ENCODE results near the gene TMEM63B.

The TMEM63B gene

GRCh38 chr6:44127186-44128019, at the start of gene TMEM63B, which contains the start of gene MRPL14:
TSS of gene TMEM63B (plus strand) at chr6:44127554. CDS start at chr6:44134585, 7,031 bp downstream.
TSS of gene MRPL14 (minus strand) at chr6:44127452. CDS start at chr6:44116611, 10,841 bp downstream.
- Histone ChIP-seq H3K27me3 (ENCODE audit: control insufficient read depth in 1 of 2, insufficient read depth in 2 of 2, low read length in 2 of 2) (no peaks in the 10 kb centered on the region), H3K4me1 (ENCODE audit: control insufficient read depth, insufficient read depth, low read length) (peaks cover 20% of the 10 kb centered on the region), H3K9me3 (ENCODE audit: control insufficient read depth in 2 of 2, low read length in 2 of 2) (no peaks in the 10 kb centered on the region), H3K27ac (ENCODE audit: low read length) (peak within 1 kb of the TSS; percentile 31), H3K9ac (ENCODE audit: low read length in 2 of 2) (peak within 1 kb of the TSS; percentile 77 to 78), H3K36me3 (ENCODE audit: control insufficient read depth in 2 of 2, insufficient read depth in 2 of 2, low read length in 2 of 2) (no peaks in the 10 kb centered on the region), H3K4me3 (ENCODE audit: low read length in 2 of 2) (peak within 1 kb of the TSS; percentile 63 to 85)

GRCh38 chr6:44078219-44078826, 49.0 kb upstream of the TMEM63B start:
- Histone ChIP-seq H3K4me3 (ENCODE audit: low read length in 2 of 2) (no peak overlapping the region), H3K4me1 (ENCODE audit: control insufficient read depth, insufficient read depth, low read length) (peaks cover 41% of the 10 kb centered on the region), H3K9ac (ENCODE audit: low read length in 2 of 2) (no peak overlapping the region), H3K9me3 (ENCODE audit: control insufficient read depth in 2 of 2, low read length in 2 of 2) (no peaks in the 10 kb centered on the region), H3K27me3 (ENCODE audit: control insufficient read depth in 1 of 2, insufficient read depth in 2 of 2, low read length in 2 of 2) (no peaks in the 10 kb centered on the region), H3K27ac (ENCODE audit: low read length) (no peak overlapping the region), H3K36me3 (ENCODE audit: control insufficient read depth in 2 of 2, insufficient read depth in 2 of 2, low read length in 2 of 2) (no peaks in the 10 kb centered on the region)

- H3K9ac ChIP-seq (ENCODE audit: low read length in 2 of 2), result no peak overlapping the region
- no peak overlapping the region for H3K27ac ChIP-seq (ENCODE audit: low read length)
- no peaks in the 10 kb centered on the region for H3K27me3 ChIP-seq (ENCODE audit: control insufficient read depth in 1 of 2, insufficient read depth in 2 of 2, low read length in 2 of 2)
- no peak overlapping the region for H3K4me3 ChIP-seq (ENCODE audit: low read length in 2 of 2)
- H3K4me1 ChIP-seq (ENCODE audit: control insufficient read depth, insufficient read depth, low read length), result peaks cover 35% of the 10 kb centered on the region
- no peaks in the 10 kb centered on the region for H3K9me3 ChIP-seq (ENCODE audit: control insufficient read depth in 2 of 2, low read length in 2 of 2)
- no peaks in the 10 kb centered on the region for H3K36me3 ChIP-seq (ENCODE audit: control insufficient read depth in 2 of 2, insufficient read depth in 2 of 2, low read length in 2 of 2)
Measured at GRCh38 chr6:44078827-44079671, 48.3 kb upstream of the TMEM63B start.

- Histone ChIP-seq H3K9me3 (ENCODE audit: control insufficient read depth in 2 of 2, low read length in 2 of 2) (no peaks in the 10 kb centered on the region), H3K4me1 (ENCODE audit: control insufficient read depth, insufficient read depth, low read length) (peaks cover 29% of the 10 kb centered on the region), H3K36me3 (ENCODE audit: control insufficient read depth in 2 of 2, insufficient read depth in 2 of 2, low read length in 2 of 2) (no peaks in the 10 kb centered on the region), H3K9ac (ENCODE audit: low read length in 2 of 2) (no peak overlapping the region), H3K27me3 (ENCODE audit: control insufficient read depth in 1 of 2, insufficient read depth in 2 of 2, low read length in 2 of 2) (no peaks in the 10 kb centered on the region), H3K27ac (ENCODE audit: low read length) (no peak overlapping the region), H3K4me3 (ENCODE audit: low read length in 2 of 2) (no peak overlapping the region)
Measured at GRCh38 chr6:44079672-44080071, 47.7 kb upstream of the TMEM63B start.

- H3K27me3 ChIP-seq (ENCODE audit: control insufficient read depth in 1 of 2, insufficient read depth in 2 of 2, low read length in 2 of 2), result no peaks in the 10 kb centered on the region
- H3K4me3 ChIP-seq (ENCODE audit: low read length in 2 of 2), result no peak overlapping the region
- no peaks in the 10 kb centered on the region for H3K9me3 ChIP-seq (ENCODE audit: control insufficient read depth in 2 of 2, low read length in 2 of 2)
- H3K36me3 ChIP-seq (ENCODE audit: control insufficient read depth in 2 of 2, insufficient read depth in 2 of 2, low read length in 2 of 2), result no peaks in the 10 kb centered on the region
- H3K4me1 ChIP-seq (ENCODE audit: control insufficient read depth, insufficient read depth, low read length), result peaks cover 18% of the 10 kb centered on the region
- H3K9ac ChIP-seq (ENCODE audit: low read length in 2 of 2), result no peak overlapping the region
- H3K27ac ChIP-seq (ENCODE audit: low read length), result no peak overlapping the region
Measured at GRCh38 chr6:44080561-44081521, 46.5 kb upstream of the TMEM63B start.

- Histone ChIP-seq H3K9me3 (ENCODE audit: control insufficient read depth in 2 of 2, low read length in 2 of 2) (no peaks in the 10 kb centered on the region), H3K27ac (ENCODE audit: low read length) (no peak overlapping the region), H3K36me3 (ENCODE audit: control insufficient read depth in 2 of 2, insufficient read depth in 2 of 2, low read length in 2 of 2) (no peaks in the 10 kb centered on the region), H3K4me3 (ENCODE audit: low read length in 2 of 2) (no peak overlapping the region), H3K9ac (ENCODE audit: low read length in 2 of 2) (no peak overlapping the region), H3K4me1 (ENCODE audit: control insufficient read depth, insufficient read depth, low read length) (peaks cover 10% of the 10 kb centered on the region), H3K27me3 (ENCODE audit: control insufficient read depth in 1 of 2, insufficient read depth in 2 of 2, low read length in 2 of 2) (no peaks in the 10 kb centered on the region)
Measured at GRCh38 chr6:44081753-44082152, 45.6 kb upstream of the TMEM63B start.

GRCh38 chr6:44082872-44083321, 44.5 kb upstream of the TMEM63B start:
- Histone ChIP-seq H3K9ac (ENCODE audit: low read length in 2 of 2) (no peak overlapping the region), H3K27ac (ENCODE audit: low read length) (no peak overlapping the region), H3K4me1 (ENCODE audit: control insufficient read depth, insufficient read depth, low read length) (peaks cover 11% of the 10 kb centered on the region), H3K4me3 (ENCODE audit: low read length in 2 of 2) (no peak overlapping the region), H3K36me3 (ENCODE audit: control insufficient read depth in 2 of 2, insufficient read depth in 2 of 2, low read length in 2 of 2) (no peaks in the 10 kb centered on the region), H3K27me3 (ENCODE audit: control insufficient read depth in 1 of 2, insufficient read depth in 2 of 2, low read length in 2 of 2) (no peaks in the 10 kb centered on the region), H3K9me3 (ENCODE audit: control insufficient read depth in 2 of 2, low read length in 2 of 2) (no peaks in the 10 kb centered on the region)

GRCh38 chr6:44084231-44085014, 42.9 kb upstream of the TMEM63B start:
- Histone ChIP-seq H3K27me3 (ENCODE audit: control insufficient read depth in 1 of 2, insufficient read depth in 2 of 2, low read length in 2 of 2) (no peaks in the 10 kb centered on the region), H3K9me3 (ENCODE audit: control insufficient read depth in 2 of 2, low read length in 2 of 2) (no peaks in the 10 kb centered on the region), H3K4me1 (ENCODE audit: control insufficient read depth, insufficient read depth, low read length) (peaks cover 4% of the 10 kb centered on the region), H3K9ac (ENCODE audit: low read length in 2 of 2) (no peak overlapping the region), H3K27ac (ENCODE audit: low read length) (no peak overlapping the region), H3K36me3 (ENCODE audit: control insufficient read depth in 2 of 2, insufficient read depth in 2 of 2, low read length in 2 of 2) (no peaks in the 10 kb centered on the region), H3K4me3 (ENCODE audit: low read length in 2 of 2) (no peak overlapping the region)

GRCh38 chr6:44085219-44085618, 42.1 kb upstream of the TMEM63B start:
- Histone ChIP-seq H3K27ac (ENCODE audit: low read length) (no peak overlapping the region), H3K4me3 (ENCODE audit: low read length in 2 of 2) (no peak overlapping the region), H3K36me3 (ENCODE audit: control insufficient read depth in 2 of 2, insufficient read depth in 2 of 2, low read length in 2 of 2) (no peaks in the 10 kb centered on the region), H3K9me3 (ENCODE audit: control insufficient read depth in 2 of 2, low read length in 2 of 2) (no peaks in the 10 kb centered on the region), H3K9ac (ENCODE audit: low read length in 2 of 2) (no peak overlapping the region), H3K4me1 (ENCODE audit: control insufficient read depth, insufficient read depth, low read length) (peaks cover 4% of the 10 kb centered on the region), H3K27me3 (ENCODE audit: control insufficient read depth in 1 of 2, insufficient read depth in 2 of 2, low read length in 2 of 2) (no peaks in the 10 kb centered on the region)

Data from stomach smooth muscle (tissue), 2 donors.